H1 (cell line): ENCODE data around the gene CTNNA3. TPM values are rescaled to one million over a fixed set of nuclear protein-coding genes. Genes with fewer than 3 reads are reported as not detected.

Experiments used
- CBX5 ChIP-seq: fragments of 300-800, 300-1000 bp; sonication (generic); IDR thresholded peaks from 2 replicates; pipeline ENCODE4 v1.7.1; 2016; ENCODE audit warnings: antibody characterized with exemption, low read length, low read depth
- FOSL1 ChIP-seq: IDR thresholded peaks from 2 replicates; pipeline ENCODE4 v1.6.1; 2011; ENCODE audit warnings: mild to moderate bottlenecking, low read depth, low read length, moderate library complexity; ENCODE audit not compliant: insufficient read depth
- HDAC2 ChIP-seq, 2 experiments: fragments of 300-600 bp in 1 of 2; sonication (generic) in 1 of 2; IDR thresholded peaks; 2 replicates each; pipeline ENCODE4 v1.6.1; 2011 to 2012; ENCODE audit warnings: low read depth in 2 of 2, low read length in 2 of 2, mild to moderate bottlenecking in 2 of 2, moderate library complexity in 2 of 2, borderline replicate concordance in 1 of 2, inconsistent platforms in 1 of 2
- MAFK ChIP-seq: IDR thresholded peaks from 2 replicates; pipeline ENCODE4 v1.6.1; 2012; ENCODE audit warnings: low read depth, mild to moderate bottlenecking, improper control_type of control experiment, low read length
- POLR2A ChIP-seq, 2 experiments: IDR thresholded peaks; 1 replicate in 1 of 2; 2 replicates in 1 of 2; pipeline ENCODE4 v1.6.1; 2011; ENCODE audit warnings: low read depth in 2 of 2, low read length in 2 of 2, mild to moderate bottlenecking in 2 of 2; ENCODE audit errors: control extremely low read depth in 1 of 2
- SP4 ChIP-seq: IDR thresholded peaks from 2 replicates; pipeline ENCODE4 v1.6.1; 2012; ENCODE audit warnings: low read length, inconsistent platforms
- SUZ12 ChIP-seq: fragments of 200-600 bp; sonication (generic); IDR thresholded peaks from 2 replicates; pipeline ENCODE4 v1.6.1; 2012; ENCODE audit warnings: mild to moderate bottlenecking, inconsistent platforms, low read length, moderate library complexity, mixed read lengths
- polyA plus RNA-seq, 7 experiments: library from polyadenylated mRNA; depleted of rRNA in 3 of 7; stranded (reverse) in 5 of 7; unstranded in 2 of 7; fragments of >200 nt in 5 of 7; fragments of 200-250 nt in 2 of 7; gene quantifications; 1 replicate in 5 of 7; 2 replicates in 1 of 7; 4 replicates in 1 of 7; pipeline versions ENCODE4 v1.2.1 to v1.2.3, GENCODE V29; 2011 to 2013; ENCODE audit warnings: missing spikeins in 2 of 7, mixed read lengths in 2 of 7
- total RNA-seq: library from RNA; stranded (reverse); fragmentation: NEBNext Ultra II Directional; extraction: Animal tissue kit (Norgen Biotek cat#: 25700); gene quantifications from 2 replicates; pipeline ENCODE4 v1.2.1, GENCODE V29; 2021

Gene CTNNA3
- total and polyA plus RNA-seq, 2 of the 8 experiments (the other 6 are each of a cell fraction or from before 2014, with no cell fraction given): 1.3 to 1.5 TPM

- TF ChIP-seq MAFK (no peak), POLR2A (IDR thresholded peaks at IDR 0.05; ENCODE audit: control extremely low read depth in 1 of 2, low read depth in 2 of 2, low read length in 2 of 2) (no peak), FOSL1 (no peak), HDAC2 (IDR thresholded peaks at IDR 0.05; ENCODE audit: borderline replicate concordance in 1 of 2, low read depth in 2 of 2, low read length in 2 of 2) (no peak), SP4 (no peak), CBX5 (no peak), SUZ12 (no peak)
Measured at GRCh38 chr10:66321723-66322665, 1374.0 kb downstream of the CTNNA3 start (continued).
